ENCODE measurements around the gene SLC22A1.

The SLC22A1 gene

DNA sequence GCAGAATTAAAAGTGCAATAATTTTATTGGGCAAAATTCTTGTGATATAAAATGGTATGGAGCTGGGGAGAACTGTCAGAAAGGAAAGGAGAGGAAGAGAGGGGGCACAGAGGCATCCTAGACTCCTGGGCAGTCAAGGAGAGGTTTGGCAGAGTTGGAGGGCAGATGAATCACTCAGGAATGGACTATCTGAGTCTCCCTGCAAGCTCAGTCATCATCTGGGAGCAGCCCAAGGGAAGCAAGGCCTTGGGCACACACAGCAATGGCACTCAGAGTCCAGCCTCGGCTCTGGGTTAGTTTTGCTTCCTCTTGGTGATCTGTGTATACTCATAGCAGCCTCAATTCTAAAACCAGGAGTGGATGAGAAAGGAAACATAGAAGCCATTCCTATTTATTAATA is 67.2 kb downstream of the SLC22A1 start:
- no peak for DNase-seq

DNA sequence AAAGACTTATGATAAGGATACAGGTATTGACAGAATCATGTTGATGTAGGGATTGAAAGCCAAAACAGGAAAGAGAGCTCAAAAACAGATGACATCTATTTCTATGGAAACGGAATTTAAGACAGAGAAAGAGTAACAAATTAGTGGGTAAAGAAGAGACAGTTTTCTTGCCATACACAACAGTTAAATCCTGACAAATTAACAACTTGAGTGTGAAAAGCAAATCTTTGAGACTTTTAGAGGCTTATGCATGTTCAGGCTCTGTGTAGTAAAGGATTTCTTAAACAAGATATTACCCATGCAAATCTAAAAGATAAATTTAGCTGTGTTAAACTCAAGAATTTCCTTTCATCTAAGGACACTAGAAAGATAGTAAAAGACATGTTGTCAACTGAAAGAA is 68.5 kb downstream of the SLC22A1 start:
- no peak for DNase-seq

GRCh38 chr6:160190973-160191372 is 69.4 kb downstream of the SLC22A1 start:
- no peak for DNase-seq

- DNase-seq: no peak
These were observed 71.2 kb downstream of the SLC22A1 start for GRCh38 chr6:160192840-160193239.

DNA sequence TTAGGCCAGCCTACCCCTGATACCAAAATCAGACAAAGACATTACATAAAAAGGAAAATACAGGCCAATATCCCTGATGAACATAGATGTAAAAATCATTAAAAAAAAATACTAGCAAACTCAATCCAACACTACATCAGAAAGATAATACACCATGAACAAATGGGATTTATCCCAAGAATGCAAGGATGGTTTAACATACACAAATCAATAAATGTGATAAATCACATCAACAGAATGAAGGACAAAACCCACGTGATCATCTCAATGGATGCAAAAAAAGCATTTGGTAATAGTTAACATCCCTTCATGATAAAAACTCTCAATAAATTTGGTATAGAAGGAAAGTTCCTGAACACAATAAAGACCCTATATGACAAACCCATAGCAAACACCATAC is 73.2 kb downstream of the SLC22A1 start:
- DNase-seq: no peak

GRCh38 chr6:160197662-160198061 is 76.0 kb downstream of the SLC22A1 start:
- DNase-seq: no peak

DNA sequence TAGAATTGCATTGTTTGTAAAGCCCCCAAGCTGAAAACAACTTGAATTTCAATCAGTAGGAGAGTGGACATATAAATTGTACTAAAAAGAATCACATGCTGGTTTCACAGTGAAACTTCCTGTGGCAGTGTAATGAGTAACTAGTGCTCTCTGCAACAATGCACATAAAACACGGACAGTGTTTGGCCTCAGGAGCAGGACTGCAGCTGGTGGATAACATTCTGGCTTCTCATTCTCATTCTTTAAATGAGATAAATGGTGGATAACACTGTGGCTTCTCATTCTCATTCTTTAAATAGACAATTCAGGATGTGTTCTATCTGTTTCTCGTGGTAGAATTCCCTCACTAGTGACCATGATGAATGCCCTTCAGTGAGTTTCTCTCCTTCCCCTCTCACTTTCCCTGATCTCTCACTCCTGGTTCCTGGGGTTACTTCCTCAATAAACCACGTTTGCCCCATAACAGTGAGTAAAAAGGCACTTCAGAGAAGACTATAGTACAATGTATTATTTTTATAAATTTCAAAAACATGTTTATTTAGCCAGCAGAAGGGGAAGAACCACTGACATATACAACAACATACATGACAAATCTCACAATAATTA is 77.1 kb downstream of the SLC22A1 start:
- DNase-seq: no peak

DNA sequence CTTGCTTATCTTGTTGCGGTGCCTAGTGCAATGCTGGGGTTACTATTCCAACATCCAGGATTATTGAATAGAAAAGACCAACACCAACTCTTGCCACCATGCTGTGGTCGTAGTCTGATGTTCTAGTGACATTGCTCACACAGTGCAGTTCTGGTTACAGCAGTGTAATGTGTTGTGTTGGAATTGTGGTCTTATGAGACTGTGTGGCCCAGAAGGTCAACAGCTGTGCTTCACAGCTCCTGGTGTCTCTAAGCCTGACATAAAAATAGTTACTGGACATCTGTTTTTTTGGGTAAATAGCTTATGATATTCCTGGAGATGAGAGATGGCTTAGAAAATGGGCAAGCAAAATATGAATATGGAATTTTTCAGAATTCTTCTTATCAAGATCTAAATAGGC is 79.4 kb downstream of the SLC22A1 start:
- DNase-seq: no peak

- DNase-seq: no peak
These were observed 80.8 kb downstream of the SLC22A1 start for GRCh38 chr6:160202411-160202810.

DNA sequence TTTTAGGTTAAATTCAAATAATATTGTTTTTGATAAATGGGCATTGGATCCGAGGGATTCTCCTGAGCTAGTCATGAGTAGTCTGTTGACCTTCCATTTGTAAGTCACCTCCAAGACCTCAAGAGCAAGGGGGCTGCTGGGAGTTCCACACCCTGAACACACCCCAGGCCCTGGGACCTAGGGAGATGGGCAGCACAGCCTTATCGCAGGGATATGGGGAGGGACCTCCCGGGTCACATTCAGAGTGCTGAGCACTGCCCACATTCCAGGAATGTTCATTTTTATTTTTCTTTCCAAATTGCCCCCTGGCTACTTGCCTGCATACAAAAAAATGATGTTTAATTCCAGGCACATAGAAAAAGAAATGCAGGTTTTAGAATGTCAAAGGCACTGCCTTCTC is 81.5 kb downstream of the SLC22A1 start:
- no peak for DNase-seq

DNA sequence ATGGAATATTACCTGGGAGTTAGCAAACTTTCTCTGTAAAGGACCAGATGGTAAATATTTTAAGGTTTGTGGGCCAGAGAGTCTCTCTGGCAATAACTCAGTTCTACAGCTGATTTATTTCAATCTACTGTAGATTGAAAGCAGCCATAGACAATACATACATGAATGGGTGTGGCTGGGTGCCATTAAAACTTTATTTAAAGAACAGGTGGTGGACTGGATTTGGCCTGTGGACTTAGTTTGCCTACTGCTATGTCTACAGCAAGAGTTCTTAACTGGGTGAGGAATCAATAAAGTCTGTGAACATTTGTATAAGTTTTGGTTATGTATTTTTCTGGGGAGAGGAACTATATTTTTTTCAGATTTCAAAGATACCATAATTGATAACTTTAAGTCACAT is 81.9 kb downstream of the SLC22A1 start:
- no peak for DNase-seq

DNA sequence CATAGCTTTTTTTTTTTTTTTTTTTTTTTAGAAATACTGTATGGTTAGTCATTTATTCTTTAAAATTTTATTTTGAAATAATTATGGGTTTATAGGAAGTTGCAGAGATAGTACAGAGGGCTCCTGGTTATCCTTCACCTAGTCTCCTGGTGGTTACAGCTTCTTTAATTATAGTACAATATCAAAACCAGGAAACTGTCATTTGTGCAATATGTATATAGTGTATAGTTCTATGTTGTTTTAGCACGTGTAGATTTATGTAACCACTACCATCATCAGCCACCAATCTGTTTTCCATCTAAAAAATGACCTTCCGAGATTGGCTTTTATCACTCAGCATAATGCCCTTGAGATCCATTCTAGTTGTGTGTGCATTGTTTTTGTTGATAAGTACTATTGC is 82.3 kb downstream of the SLC22A1 start:
- DNase-seq: no peak

- no peak for DNase-seq
These were observed 83.1 kb downstream of the SLC22A1 start for GRCh38 chr6:160204710-160205109.

- no peak for DNase-seq
These were observed 86.0 kb downstream of the SLC22A1 start for GRCh38 chr6:160207618-160208017.

Measured in CD4-positive, alpha-beta T cell treated with Interleukin-15 for 1 hour (primary cell).